Body of pancreas (tissue), 4 donors: ENCODE measurements around the gene DIPK1A.

Source experiments
- CTCF ChIP-seq, 7 experiments: fragments of 450-650 bp in 4 of 7; fragments of 200-600 bp in 3 of 7; sonication (generic) in 3 of 7; IDR thresholded peaks; one replicate each; pipeline ENCODE4 v1.5.1; 2016 to 2019; ENCODE audit warnings: antibody characterized with exemption in 7 of 7
- POLR2A ChIP-seq, 3 donors: fragments of 450-650 bp; IDR thresholded peaks; one replicate each; pipeline ENCODE4 v1.6.1; 2016; ENCODE audit warnings: antibody characterized with exemption in 3 of 3, mild to moderate bottlenecking in 2 of 3

- TF ChIP-seq CTCF (IDR thresholded peaks at IDR 0.05) (no peak), POLR2A (IDR thresholded peaks at IDR 0.05) (no peak)
Measured at GRCh38 chr1:92804721-92805201, 156.5 kb downstream of the DIPK1A start.
